ENCODE results near the gene ZNF654. TPM values are rescaled to one million over a fixed set of nuclear protein-coding genes. Genes with fewer than 3 reads are reported as not detected.
A peak's percentile ranks its signal among the peaks of the same experiment; 100 is the strongest.
"Not testable (repeated sequence)": the region's sequence is repeated elsewhere in the genome, so short reads cannot be mapped to it uniquely, and the experiment has no call there.

ZNF654 gene
- total RNA-seq, 1 experiment from 2014 or later, result 20.0 TPM

DNA sequence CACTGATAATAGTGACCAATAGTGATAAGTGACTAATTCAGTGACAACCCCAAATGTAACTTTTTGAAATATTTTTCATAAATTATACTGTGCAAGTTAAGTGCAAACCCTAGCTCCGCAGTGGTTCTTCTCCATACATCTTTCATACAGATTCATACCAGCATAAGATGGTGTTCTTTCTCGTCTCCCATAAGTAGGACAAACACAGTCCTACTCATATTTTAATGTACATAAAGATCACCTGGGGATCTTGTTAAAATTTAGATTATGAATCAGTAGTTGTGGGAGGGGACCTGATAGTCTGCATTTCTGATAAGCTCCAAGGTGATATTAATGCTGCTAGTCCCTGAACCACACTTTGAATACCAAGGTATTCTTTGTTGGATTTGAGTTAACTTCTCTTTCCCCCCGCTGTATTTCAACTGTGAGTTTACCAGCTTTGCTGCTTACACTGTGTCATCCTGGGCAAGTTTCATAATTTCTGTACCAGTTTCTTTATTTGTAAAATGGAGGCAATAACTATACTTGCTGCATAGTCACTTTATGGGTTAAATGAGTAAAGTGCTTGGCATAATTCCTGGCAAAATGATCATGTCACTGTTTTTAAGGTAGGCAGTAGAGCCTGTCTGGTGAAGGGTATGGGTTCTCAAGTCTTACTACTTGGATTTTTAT, 56.0 kb downstream of the ZNF654 start:
- in situ Hi-C loops (cut with HindIII; ENCODE audit: low pct_unique_long_range_greater_than_20kb, low sequenced_read_pairs), result no loop called here
- no peak for DNase-seq (ENCODE audit: low read depth, low spot score)

DNA sequence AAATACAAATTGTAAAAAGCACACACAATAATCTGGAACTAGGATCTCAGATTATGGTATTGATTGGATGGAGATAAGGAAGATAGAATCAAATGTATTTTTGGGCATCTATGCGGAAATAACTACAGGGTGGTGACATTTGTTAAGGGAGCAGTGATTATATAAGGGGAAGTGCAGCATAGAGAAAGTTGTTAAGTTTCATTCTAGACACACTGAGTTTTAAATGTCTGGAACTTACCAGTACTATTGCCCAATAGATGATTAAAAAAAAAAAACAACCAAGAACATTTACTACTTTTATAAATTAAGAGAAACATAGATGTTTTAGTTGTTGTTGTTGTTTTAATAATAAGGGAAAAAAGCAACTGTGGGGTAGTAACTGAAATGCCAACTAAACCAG, 58.6 kb downstream of the ZNF654 start:
- no peak for DNase-seq (ENCODE audit: low read depth, low spot score)
- in situ Hi-C loops (cut with HindIII; ENCODE audit: low pct_unique_long_range_greater_than_20kb, low sequenced_read_pairs), result no loop called here

DNA sequence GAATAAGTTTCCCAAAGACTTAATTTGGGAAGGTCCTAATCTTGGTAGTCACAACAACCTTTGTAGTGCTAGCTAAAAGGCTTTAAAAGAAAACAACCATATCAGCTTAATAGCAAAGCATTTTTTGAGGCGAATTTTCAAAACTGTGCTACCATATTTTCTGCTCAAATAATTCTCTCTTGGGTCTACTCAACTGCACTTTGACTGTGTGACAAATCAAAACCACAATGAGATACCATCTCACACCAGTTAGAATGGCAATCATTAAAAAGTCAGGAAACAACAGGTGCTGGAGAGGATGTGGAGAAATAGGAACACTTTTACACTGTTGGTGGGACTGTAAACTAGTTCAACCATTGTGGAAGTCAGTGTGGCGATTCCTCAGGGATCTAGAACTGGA, 59.5 kb downstream of the ZNF654 start:
- DNase-seq (ENCODE audit: low read depth, low spot score); in situ Hi-C loops (cut with HindIII; ENCODE audit: low pct_unique_long_range_greater_than_20kb, low sequenced_read_pairs): not testable (repeated sequence)

DNA sequence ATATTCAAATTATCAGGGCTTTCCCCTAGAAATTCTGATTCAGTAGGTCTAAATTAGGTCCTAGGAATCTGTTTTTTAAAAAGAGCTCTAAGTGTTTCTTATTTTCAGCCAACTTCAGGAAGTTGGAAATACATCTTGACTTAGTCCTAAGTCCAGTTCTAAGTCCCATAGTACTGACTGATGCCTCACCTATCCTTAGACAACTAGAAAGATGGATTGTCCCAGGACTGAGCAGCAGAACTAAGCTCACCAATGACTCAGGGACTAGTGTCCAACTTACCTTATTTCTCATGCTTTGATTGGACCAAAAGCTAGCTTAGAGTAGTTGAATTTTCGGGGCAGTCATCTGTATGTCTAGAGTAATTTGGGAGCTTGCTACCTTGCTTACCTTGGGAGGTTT, 64.5 kb downstream of the ZNF654 start:
- in situ Hi-C loops (cut with HindIII; ENCODE audit: low pct_unique_long_range_greater_than_20kb, low sequenced_read_pairs), result no loop called here
- no peak for DNase-seq (ENCODE audit: low read depth, low spot score)

DNA sequence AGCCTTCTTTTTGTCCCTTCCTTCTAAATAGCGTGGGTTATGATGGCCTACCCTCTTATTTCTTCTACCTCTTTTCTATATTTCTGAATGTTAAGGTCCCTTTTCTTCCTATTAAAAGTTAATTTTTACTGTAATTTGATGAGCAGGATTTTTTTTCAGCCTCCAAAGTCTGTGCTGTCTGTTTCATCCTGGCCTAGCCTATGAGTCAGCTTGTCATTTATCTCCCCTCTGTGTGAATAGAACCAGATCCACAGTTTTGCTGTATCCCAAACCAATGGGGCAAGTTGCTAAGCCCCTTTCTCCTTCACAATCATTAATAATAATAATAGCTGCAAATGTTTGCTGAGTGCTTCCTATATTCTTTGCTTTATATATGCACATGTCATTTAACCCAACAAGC, 72.6 kb downstream of the ZNF654 start:
- in situ Hi-C loops (cut with HindIII; ENCODE audit: low pct_unique_long_range_greater_than_20kb, low sequenced_read_pairs), result no loop called here
- DNase-seq (ENCODE audit: low read depth, low spot score), result no peak

DNA sequence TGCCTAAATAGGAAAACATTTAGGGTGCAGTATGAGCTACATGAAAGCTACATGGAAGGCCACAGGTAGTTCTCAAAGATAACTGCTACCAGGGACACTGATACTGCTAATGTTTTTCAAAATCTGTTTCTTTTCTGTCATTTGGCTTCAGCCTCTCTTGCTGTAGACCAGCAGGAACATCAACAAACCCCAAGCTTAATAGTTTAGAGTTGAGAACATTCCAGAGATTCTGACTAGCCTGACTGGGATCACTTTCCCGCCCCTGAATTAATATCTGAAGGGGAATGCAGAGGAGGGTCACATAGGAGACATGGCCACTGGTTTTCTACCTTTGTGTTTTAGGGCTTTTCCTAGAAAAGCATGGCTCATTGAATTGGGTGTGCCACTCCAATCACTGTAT, 73.8 kb downstream of the ZNF654 start:
- DNase-seq (ENCODE audit: low read depth, low spot score), result no peak
- in situ Hi-C loops (cut with HindIII; ENCODE audit: low pct_unique_long_range_greater_than_20kb, low sequenced_read_pairs), result no loop called here

DNA sequence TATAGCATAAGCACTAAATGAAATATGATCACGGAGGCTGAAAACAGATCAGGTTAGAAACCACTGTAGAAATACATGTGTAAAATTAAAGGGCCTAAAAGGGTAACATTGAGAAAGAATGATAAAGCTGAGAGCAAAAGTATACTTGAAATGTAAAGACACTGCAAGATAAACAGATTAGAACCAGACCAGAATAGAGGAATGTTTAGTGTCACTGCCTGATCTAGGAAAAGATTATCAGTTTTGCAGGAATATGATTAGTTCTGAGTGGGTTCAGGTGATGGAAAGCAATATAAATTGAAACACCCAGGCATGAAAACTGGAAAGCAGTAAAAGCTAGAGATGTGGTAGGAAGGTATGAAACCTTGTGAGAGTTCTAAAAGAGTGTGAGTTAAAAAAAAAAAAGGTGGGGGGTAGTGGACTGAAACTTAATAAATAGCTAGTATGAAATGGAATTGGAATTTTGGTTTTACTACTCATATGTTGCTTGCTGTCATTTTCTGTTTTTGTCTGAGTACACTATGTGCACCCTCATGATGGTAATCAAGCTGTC, 74.7 kb downstream of the ZNF654 start:
- no peak for DNase-seq (ENCODE audit: low read depth, low spot score)
- in situ Hi-C loops (cut with HindIII; ENCODE audit: low pct_unique_long_range_greater_than_20kb, low sequenced_read_pairs), result no loop called here

DNA sequence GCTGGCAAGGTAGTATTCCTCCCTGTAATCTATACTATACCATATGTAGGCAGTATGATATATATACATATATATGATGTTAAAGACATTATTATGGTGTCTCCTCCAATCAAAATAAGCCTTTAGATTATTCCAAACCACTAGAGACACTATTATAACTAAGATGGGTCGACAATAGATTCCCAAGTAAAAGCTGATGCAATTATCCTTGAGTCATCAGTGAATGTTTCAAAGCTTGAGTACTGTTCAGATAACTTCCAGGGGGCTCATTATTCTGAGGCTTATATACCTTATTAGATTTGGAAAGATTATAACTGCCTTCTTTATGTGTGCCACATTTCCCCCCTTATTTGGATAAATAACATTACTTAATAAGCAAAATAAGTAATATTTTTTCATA, 78.8 kb downstream of the ZNF654 start:
- in situ Hi-C loops (cut with HindIII; ENCODE audit: low pct_unique_long_range_greater_than_20kb, low sequenced_read_pairs), result no loop called here

DNA sequence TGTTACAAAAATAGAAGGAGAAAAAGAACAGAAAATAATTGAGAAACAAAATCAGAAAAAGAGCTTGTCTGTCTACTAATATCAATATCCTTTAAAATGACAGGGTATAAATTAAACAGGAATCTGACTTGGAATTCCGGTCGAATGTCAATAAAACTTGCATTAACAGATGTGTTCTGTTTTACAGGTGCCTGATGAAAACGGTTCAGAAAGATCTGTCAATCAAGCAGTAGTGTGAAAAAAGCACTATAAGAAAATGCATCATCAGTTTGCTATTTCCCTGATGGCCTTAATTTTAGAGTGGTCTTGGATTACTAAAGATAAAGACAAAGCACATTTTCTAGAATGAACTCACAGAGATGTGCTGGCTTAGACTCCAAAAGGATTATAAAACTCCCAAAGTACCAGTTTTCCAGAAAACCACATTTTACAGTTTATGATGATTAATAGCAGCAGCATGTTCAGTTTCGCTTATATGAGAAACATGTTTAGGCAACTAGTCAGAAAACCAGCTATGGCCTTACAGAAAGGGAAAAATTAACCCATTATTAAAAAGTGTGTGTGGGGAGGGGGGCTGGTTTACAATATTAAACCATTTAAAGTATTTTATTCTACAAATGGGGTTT, 82.5 kb downstream of the ZNF654 start:
- in situ Hi-C loops (cut with HindIII; ENCODE audit: low pct_unique_long_range_greater_than_20kb, low sequenced_read_pairs), result no loop called here
- no peak for DNase-seq (ENCODE audit: low read depth, low spot score)

More for the DNA sequence above, 78.8 kb downstream of the ZNF654 start:
- DNase-seq (ENCODE audit: low read depth, low spot score), result no peak

DNA sequence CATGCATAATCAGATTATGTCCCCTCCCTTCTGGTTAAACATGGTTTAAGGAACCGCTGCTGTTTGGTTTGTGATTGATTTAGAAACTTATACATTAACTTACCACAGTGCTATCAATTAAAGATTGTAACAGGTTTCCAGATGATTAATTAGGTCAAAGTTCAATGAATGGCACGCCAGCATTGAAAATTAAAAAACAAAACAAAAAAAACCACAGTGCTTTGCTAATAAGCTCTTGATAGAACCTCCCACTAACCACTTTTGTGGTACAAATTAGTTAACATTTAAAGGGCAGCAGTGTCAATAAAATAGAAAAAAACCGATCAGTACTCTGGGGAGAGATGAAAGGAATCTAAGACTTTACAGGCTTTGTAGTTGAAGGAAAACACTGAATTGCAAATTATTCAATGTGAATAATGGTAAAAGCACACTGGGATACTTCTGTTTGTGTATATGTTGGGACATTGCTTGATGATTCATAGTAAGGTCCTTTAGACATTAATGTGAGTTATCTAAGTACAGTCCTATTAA, 83.1 kb downstream of the ZNF654 start:
- no peak for DNase-seq (ENCODE audit: low read depth, low spot score)
- in situ Hi-C loops (cut with HindIII; ENCODE audit: low pct_unique_long_range_greater_than_20kb, low sequenced_read_pairs), result no loop called here

DNA sequence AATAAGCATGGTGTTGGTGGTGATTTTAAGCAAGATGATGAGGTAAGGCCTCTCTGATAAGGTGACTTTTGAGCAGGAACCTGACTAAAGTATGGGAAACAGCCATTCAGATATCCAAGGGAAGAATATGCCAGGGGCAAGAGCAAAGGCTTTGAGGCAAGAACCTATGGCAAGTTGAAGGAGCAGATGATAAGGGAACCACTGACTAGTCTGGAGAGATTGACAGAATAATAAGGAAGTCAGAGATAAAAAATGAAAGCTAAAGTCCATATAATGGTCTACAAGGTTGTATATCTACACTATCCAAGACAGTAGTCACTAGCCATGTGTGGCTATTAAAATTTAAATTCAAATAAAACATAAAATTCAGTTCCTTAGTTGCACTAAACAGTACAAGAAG, 88.2 kb downstream of the ZNF654 start:
- in situ Hi-C loops (cut with HindIII; ENCODE audit: low pct_unique_long_range_greater_than_20kb, low sequenced_read_pairs), result no loop called here
- DNase-seq (ENCODE audit: low read depth, low spot score), result no peak

DNA sequence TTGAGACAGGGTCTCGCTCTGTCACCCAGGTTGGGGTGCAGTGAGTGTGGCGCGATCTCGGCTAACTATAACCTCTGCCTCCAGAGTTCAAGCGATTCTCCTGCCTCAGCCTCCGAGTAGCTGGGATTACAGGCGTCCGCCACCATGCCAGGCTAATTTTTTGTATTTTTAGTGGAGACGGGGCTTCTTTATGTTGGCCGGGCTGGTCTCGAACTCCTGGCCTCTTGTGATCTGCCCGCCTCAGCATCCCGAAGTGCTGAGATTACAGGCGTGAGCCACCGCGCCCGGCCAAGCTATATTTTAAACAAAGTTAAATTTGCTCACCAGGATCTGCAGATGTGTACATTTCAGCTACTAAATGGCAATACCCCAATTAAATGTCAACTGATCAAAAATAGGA, 89.6 kb downstream of the ZNF654 start:
- DNase-seq (ENCODE audit: low read depth, low spot score), result no peak
- in situ Hi-C loops (cut with HindIII; ENCODE audit: low pct_unique_long_range_greater_than_20kb, low sequenced_read_pairs), result no loop called here

DNA sequence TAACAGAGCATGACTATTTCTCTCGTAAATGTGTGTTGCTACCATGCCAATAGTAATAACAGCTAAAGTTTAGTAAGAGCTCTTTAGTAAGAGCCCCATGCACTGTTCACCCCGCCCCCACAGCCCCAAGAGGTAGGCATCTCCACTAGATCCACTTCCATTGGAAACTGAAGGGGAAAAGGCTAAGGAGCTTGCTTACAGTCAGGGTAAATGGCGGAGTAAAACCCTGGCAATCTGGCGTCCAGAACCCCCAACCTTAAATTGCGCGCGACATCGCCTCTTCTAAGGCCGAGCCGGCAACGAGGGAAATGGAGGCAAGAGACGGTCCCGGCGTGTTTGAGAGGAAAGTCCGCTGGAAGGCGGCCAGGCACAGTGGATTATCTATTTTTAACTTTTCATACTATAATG, 90.0 kb downstream of the ZNF654 start:
- peak; percentile 40 for DNase-seq (ENCODE audit: low read depth, low spot score)
- in situ Hi-C loops (cut with HindIII; ENCODE audit: low pct_unique_long_range_greater_than_20kb, low sequenced_read_pairs), result no loop called here

DNA sequence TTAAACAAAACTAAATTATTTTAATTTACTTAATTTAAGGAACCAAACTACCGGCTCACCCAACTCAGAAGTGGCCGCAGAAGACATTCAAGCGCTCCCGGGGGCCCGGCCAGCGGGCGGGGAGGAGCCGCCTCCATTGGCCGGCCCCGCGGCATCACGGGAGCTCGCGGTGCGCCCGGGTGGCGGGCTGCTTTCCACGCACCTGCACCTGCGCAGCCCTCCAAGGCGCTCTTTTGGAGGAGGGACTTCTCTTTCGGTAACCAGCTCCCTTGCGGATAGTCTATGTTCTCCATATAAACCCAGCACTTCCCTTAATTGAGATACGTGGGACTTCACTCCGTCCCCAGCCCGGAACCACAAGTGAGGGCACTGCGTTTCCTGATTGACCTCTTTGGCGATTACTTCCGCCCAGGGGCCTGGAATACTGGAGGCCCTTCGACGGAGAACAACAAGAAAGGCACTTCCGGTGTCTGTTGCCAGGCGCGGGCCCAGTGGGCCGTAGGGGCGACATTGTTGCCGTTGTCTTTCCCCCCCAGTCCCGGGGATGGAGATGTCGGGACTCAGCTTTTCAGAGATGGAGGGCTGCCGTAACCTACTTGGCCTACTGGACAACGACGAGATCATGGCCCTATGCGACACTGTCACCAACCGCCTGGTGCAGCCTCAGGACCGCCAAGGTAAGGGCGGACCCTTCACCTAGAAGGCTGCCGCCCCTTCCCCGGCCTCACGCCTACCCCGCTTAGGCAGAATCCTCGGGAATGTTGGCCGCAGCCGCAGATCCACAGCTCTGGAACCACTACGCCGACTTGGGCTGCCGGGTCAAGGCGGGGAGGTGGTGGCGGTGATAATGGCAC, 90.7 kb downstream of the ZNF654 start, which contains the start of gene C3orf38:
C3orf38 (plus strand) TSS at position 451 of the 854 bp plus-strand sequence; CDS start at position 545, 94 bp downstream.
- in situ Hi-C loops (cut with HindIII; ENCODE audit: low pct_unique_long_range_greater_than_20kb, low sequenced_read_pairs), result no loop called here
- peak; percentile 93 for DNase-seq (ENCODE audit: low read depth, low spot score)

DNA sequence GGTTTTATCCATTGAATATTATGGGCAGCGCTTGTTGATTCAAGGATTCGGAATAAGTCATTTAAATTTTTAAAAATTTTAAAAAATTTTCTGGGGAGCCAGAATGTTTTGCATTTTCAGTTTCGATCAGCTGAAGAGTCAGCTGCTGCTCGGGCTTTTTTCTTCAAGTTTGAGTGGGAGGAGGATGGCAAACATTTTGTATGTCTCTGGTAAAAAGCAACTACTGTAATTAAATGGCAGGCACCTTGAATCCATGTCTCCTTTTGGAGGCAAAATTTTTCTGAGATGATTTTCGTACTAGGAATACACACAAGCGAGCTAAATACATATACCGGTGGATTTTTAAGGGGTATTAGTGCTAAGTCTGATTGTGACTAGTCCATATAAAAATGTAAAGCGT, 91.3 kb downstream of the ZNF654 start:
- in situ Hi-C loops (cut with HindIII; ENCODE audit: low pct_unique_long_range_greater_than_20kb, low sequenced_read_pairs), result no loop called here
- DNase-seq (ENCODE audit: low read depth, low spot score), result no peak

DNA sequence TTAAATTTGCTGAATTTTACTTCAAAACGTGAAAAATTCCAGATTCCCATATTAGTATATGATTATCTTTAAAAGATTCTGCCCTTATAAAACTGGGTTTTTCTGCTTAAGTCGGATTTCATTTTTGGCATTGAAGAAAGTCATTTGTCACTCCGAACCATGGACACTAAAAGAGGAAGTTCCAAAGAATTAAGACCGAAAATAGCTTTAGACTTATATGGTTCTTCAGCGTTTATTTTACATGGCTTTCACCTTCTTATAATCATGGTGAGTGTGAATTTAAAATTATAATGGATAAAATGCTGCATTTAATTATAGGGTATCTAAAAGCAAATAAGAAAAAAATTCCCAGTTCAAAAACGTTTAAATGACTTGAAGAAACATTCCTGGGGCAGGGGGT, 91.8 kb downstream of the ZNF654 start:
- in situ Hi-C loops (cut with HindIII; ENCODE audit: low pct_unique_long_range_greater_than_20kb, low sequenced_read_pairs), result no loop called here
- no peak for DNase-seq (ENCODE audit: low read depth, low spot score)

DNA sequence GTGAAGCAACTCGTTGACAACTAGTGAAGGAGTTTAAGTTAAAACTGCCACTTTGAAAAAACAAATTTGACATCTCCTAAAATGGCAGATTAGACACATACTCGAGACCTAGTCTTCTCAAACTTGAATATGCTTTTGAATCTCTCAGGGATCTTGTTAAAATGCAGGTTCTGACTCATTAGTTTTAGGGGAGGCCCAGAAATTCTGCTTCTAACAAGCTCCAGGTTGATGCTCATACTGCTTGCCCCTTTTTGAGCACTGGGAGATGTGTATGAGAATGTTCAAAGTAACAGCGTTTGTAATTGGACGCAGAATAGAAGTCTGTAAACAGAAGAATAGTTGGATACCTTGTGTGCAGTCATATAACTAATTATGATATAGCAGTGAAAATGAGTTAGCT, 92.3 kb downstream of the ZNF654 start:
- in situ Hi-C loops (cut with HindIII; ENCODE audit: low pct_unique_long_range_greater_than_20kb, low sequenced_read_pairs), result no loop called here
- DNase-seq (ENCODE audit: low read depth, low spot score), result no peak

DNA sequence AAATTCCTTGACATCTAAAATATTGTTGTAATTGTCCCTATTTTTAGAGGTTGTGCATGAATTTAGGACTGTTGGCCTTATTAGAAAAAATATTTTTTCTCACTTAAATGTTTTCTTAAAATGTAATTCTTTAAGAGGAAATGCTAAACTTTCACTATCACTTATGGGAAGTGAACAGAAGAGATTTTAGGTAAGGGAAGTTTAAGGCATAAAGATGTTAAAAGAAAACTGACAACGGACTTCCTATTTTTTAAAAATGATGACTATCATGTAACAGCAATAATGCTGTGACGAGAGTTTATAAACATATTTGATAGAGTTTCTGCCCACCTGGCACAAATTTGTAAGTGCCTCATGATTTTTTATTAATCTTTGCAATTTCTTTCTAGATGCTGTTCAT, 93.8 kb downstream of the ZNF654 start:
- DNase-seq (ENCODE audit: low read depth, low spot score), result no peak
- in situ Hi-C loops (cut with HindIII; ENCODE audit: low pct_unique_long_range_greater_than_20kb, low sequenced_read_pairs), result no loop called here
